Measurements from ENCODE around the gene BAX. TPM values are rescaled to one million over a fixed set of nuclear protein-coding genes. Genes with fewer than 3 reads are reported as not detected.

The BAX gene
- total RNA-seq, 2 donors from 2014 or later: 191 to 711 TPM

GRCh38 chr19:49010453-49010852, 55.8 kb downstream of the BAX start:
- ATAC-seq (no peak), DNase-seq (ENCODE audit: low spot score in 2 of 2) (no peak)
- Mint-ChIP-seq H3K9me3 (no peaks in the 10 kb centered on the region), H3K36me3 (no peaks in the 10 kb centered on the region), H3K27ac (peak overlapping the region in 1 of 2 donors; percentile 25)

GRCh38 chr19:49011194-49011593, 56.5 kb downstream of the BAX start:
- Mint-ChIP-seq H3K27ac (no peak overlapping the region), H3K36me3 (no peaks in the 10 kb centered on the region), H3K9me3 (no peaks in the 10 kb centered on the region)
- DNase-seq (ENCODE audit: low spot score in 2 of 2): no peak
- no peak for ATAC-seq

Other genes with a start within 250 kb of the BAX start
- 1 to 10 TPM; 1.1 to 1.4 TPM for gene MAMSTR, start 235.2 kb upstream of the BAX start, total RNA-seq
- gene RASIP1, start 214.3 kb upstream of the BAX start, total RNA-seq: under 1 TPM; 0.19 to 0.66 TPM
- not detected for gene IZUMO1, start 208.0 kb upstream of the BAX start, total RNA-seq
- under 1 TPM in 1 of 2 donors, not detected in 1; 0.41 TPM for gene FUT1, start 202.2 kb upstream of the BAX start, total RNA-seq
- gene FGF21, start 199.4 kb upstream of the BAX start, total RNA-seq: not detected
- gene BCAT2, start 143.8 kb upstream of the BAX start, total RNA-seq: 10 to 100 TPM; 33.9 to 72.1 TPM
- gene HSD17B14, start 118.4 kb upstream of the BAX start, total RNA-seq: 1 to 10 TPM; 1.3 to 1.7 TPM
- 10 to 100 TPM in 1 of 2 donors, 1 to 10 TPM in 1; 9.1 to 20.3 TPM for gene PLEKHA4, start 86.3 kb upstream of the BAX start, total RNA-seq
- 100 to 1,000 TPM in 1 of 2 donors, 10 to 100 TPM in 1; 93.1 to 133 TPM for gene PPP1R15A, start 82.5 kb upstream of the BAX start, total RNA-seq
- 1 to 10 TPM in 1 of 2 donors, under 1 TPM in 1; 0.52 to 1.1 TPM for gene TULP2, start 56.1 kb upstream of the BAX start, total RNA-seq
- gene NUCB1, start 54.6 kb upstream of the BAX start, total RNA-seq: 100 to 1,000 TPM; 191 to 254 TPM
- 1 to 10 TPM; 2.2 to 7.4 TPM for gene DHDH, start 21.2 kb upstream of the BAX start, total RNA-seq
- 1,000 to 10,000 TPM; 1,148 to 2,898 TPM for gene FTL, start 10.4 kb downstream of the BAX start, total RNA-seq
- 100 to 1,000 TPM in 1 of 2 donors, 10 to 100 TPM in 1; 44.8 to 104 TPM for gene GYS1, start 38.4 kb downstream of the BAX start, total RNA-seq
- 100 to 1,000 TPM; 135 to 160 TPM for gene RUVBL2, start 39.0 kb downstream of the BAX start, total RNA-seq
- gene LHB, start 62.2 kb downstream of the BAX start, total RNA-seq: not detected
- gene CGB3, start 69.5 kb downstream of the BAX start, total RNA-seq: not detected
- not detected for gene CGB2, start 77.0 kb downstream of the BAX start, total RNA-seq
- not detected for gene CGB1, start 82.0 kb downstream of the BAX start, total RNA-seq
- gene CGB5, start 89.0 kb downstream of the BAX start, total RNA-seq: not detected
- not detected for gene CGB8, start 94.2 kb downstream of the BAX start, total RNA-seq
- not detected for gene CGB7, start 102.9 kb downstream of the BAX start, total RNA-seq
- not detected for gene NTF4, start 109.9 kb downstream of the BAX start, total RNA-seq
- not detected for gene KCNA7, start 117.8 kb downstream of the BAX start, total RNA-seq
- 100 to 1,000 TPM; 127 to 233 TPM for gene SNRNP70, start 130.6 kb downstream of the BAX start, total RNA-seq
- gene LIN7B, start 159.5 kb downstream of the BAX start, total RNA-seq: 10 to 100 TPM in 1 of 2 donors, 1 to 10 TPM in 1; 1.9 to 12.4 TPM
- 1 to 10 TPM; 1.1 TPM for gene C19orf73, start 164.3 kb downstream of the BAX start, total RNA-seq
- 10 to 100 TPM; 10.3 to 11.3 TPM for gene PPFIA3, start 164.7 kb downstream of the BAX start, total RNA-seq
- gene HRC, start 200.5 kb downstream of the BAX start, total RNA-seq: not detected
- gene TRPM4, start 202.9 kb downstream of the BAX start, total RNA-seq: under 1 TPM; 0.23 to 0.58 TPM

Measured in activated naive CD4-positive, alpha-beta T cell treated with anti-CD3 and anti-CD28 coated beads, Interleukin-2, amount 50 U/mL, for 72 hours (primary cell).